Purkinje cell (primary cell): ENCODE data around the gene CXCL9. TPM values are rescaled to one million over a fixed set of nuclear protein-coding genes. Genes with fewer than 3 reads are reported as not detected.

ENCODE experiments used
- polyA plus RNA-seq: library from polyadenylated mRNA; unstranded; fragments of >200 nt; fragmentation: Nextera tagmentation; gene quantifications from 2 replicates; pipeline ENCODE4 v1.2.1, GENCODE V29; 2014

The CXCL9 gene
- not detected in 2 replicates for polyA plus RNA-seq

GRCh38 chr4:76007089-76007862 is at the start of gene CXCL9:
TSS of gene CXCL9 (minus strand) at chr4:76007509. CDS start at chr4:76007449, 60 bp downstream.

GRCh38 chr4:76035799-76036380 is 28.6 kb upstream of the CXCL9 start, which contains the start of gene CXCL11:
TSS of gene CXCL11 (minus strand) at chr4:76036070. CDS start at chr4:76035987, 83 bp downstream.

GRCh38 chr4:76023389-76023788 is 16.1 kb upstream of the CXCL9 start, which contains the start of gene CXCL10:
TSS of gene CXCL10 (minus strand) at chr4:76023497. CDS start at chr4:76023431, 66 bp downstream.

Other genes with a start within 250 kb of the CXCL9 start
- not detected in 2 replicates for gene PPEF2, start 105.1 kb downstream of the CXCL9 start, polyA plus RNA-seq
- gene NAAA, start 66.5 kb downstream of the CXCL9 start, polyA plus RNA-seq = 12.1 and 16.0 TPM in 2 replicates
- gene SDAD1, start 16.6 kb downstream of the CXCL9 start, polyA plus RNA-seq = 109 and 133 TPM in 2 replicates
- gene CXCL10, start 16.0 kb upstream of the CXCL9 start, polyA plus RNA-seq = not detected in 2 replicates
- not detected in 2 replicates for gene CXCL11, start 28.6 kb upstream of the CXCL9 start, polyA plus RNA-seq
- gene ART3, start 67.2 kb upstream of the CXCL9 start, polyA plus RNA-seq = 1.5 and 4.1 TPM in 2 replicates
- 16.9 TPM in 2 replicates for gene NUP54, start 140.9 kb upstream of the CXCL9 start, polyA plus RNA-seq
- 48.9 and 49.9 TPM in 2 replicates for gene SCARB2, start 206.3 kb upstream of the CXCL9 start, polyA plus RNA-seq
- gene FAM47E, start 244.2 kb upstream of the CXCL9 start, polyA plus RNA-seq = 11.6 and 18.3 TPM in 2 replicates